ENCODE results near the gene LRRC4C.

DNA sequence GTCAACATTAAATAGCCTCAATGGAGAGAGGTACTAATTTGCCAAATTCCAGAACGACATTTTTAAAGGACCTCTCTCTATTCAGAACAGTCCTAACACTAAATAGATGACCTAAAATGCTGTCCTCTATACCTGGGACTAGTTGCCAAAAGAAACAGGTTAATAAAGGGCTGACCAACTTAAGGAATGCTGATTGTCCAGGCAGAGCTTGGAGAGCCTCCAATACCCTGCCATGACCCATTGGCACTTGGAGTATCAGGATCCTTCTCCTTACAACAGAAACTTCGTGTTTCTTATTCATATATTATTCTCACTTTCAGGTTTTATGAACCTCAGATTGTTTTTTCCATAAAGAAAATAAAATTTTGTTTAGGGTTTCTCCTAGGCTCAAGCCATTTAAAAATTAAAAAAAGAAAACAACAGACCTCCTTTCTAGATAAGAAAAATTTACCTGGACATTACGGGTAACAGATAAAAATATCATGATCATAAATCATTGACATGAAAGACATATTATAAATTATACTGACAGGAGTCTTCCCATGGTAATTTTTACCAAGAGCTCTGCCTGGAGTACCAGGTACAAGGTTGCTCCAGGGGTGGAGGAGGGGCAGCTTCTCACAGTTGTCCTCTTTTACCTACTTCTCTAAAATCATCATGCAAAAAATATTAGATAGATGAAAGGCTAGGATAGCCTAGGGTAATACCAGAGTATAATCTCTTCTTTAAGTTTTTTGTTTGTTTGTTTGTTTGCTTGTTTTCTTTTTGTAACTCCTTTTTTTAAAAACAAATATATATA, 2.0 kb downstream of the LRRC4C start:
- TF ChIP-seq EZH2 (IDR thresholded peaks at IDR 0.05; ENCODE audit: low read depth, unreplicated experiment) = no peak
- TF ChIP-seq, protein P1, sequence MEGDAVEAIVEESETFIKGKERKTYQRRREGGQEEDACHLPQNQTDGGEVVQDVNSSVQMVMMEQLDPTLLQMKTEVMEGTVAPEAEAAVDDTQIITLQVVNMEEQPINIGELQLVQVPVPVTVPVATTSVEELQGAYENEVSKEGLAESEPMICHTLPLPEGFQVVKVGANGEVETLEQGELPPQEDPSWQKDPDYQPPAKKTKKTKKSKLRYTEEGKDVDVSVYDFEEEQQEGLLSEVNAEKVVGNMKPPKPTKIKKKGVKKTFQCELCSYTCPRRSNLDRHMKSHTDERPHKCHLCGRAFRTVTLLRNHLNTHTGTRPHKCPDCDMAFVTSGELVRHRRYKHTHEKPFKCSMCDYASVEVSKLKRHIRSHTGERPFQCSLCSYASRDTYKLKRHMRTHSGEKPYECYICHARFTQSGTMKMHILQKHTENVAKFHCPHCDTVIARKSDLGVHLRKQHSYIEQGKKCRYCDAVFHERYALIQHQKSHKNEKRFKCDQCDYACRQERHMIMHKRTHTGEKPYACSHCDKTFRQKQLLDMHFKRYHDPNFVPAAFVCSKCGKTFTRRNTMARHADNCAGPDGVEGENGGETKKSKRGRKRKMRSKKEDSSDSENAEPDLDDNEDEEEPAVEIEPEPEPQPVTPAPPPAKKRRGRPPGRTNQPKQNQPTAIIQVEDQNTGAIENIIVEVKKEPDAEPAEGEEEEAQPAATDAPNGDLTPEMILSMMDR (conservative IDR thresholded peaks at IDR 0.05; ENCODE audit: low read depth in 2 of 2) = no peak
- TF ChIP-seq, protein P2, sequence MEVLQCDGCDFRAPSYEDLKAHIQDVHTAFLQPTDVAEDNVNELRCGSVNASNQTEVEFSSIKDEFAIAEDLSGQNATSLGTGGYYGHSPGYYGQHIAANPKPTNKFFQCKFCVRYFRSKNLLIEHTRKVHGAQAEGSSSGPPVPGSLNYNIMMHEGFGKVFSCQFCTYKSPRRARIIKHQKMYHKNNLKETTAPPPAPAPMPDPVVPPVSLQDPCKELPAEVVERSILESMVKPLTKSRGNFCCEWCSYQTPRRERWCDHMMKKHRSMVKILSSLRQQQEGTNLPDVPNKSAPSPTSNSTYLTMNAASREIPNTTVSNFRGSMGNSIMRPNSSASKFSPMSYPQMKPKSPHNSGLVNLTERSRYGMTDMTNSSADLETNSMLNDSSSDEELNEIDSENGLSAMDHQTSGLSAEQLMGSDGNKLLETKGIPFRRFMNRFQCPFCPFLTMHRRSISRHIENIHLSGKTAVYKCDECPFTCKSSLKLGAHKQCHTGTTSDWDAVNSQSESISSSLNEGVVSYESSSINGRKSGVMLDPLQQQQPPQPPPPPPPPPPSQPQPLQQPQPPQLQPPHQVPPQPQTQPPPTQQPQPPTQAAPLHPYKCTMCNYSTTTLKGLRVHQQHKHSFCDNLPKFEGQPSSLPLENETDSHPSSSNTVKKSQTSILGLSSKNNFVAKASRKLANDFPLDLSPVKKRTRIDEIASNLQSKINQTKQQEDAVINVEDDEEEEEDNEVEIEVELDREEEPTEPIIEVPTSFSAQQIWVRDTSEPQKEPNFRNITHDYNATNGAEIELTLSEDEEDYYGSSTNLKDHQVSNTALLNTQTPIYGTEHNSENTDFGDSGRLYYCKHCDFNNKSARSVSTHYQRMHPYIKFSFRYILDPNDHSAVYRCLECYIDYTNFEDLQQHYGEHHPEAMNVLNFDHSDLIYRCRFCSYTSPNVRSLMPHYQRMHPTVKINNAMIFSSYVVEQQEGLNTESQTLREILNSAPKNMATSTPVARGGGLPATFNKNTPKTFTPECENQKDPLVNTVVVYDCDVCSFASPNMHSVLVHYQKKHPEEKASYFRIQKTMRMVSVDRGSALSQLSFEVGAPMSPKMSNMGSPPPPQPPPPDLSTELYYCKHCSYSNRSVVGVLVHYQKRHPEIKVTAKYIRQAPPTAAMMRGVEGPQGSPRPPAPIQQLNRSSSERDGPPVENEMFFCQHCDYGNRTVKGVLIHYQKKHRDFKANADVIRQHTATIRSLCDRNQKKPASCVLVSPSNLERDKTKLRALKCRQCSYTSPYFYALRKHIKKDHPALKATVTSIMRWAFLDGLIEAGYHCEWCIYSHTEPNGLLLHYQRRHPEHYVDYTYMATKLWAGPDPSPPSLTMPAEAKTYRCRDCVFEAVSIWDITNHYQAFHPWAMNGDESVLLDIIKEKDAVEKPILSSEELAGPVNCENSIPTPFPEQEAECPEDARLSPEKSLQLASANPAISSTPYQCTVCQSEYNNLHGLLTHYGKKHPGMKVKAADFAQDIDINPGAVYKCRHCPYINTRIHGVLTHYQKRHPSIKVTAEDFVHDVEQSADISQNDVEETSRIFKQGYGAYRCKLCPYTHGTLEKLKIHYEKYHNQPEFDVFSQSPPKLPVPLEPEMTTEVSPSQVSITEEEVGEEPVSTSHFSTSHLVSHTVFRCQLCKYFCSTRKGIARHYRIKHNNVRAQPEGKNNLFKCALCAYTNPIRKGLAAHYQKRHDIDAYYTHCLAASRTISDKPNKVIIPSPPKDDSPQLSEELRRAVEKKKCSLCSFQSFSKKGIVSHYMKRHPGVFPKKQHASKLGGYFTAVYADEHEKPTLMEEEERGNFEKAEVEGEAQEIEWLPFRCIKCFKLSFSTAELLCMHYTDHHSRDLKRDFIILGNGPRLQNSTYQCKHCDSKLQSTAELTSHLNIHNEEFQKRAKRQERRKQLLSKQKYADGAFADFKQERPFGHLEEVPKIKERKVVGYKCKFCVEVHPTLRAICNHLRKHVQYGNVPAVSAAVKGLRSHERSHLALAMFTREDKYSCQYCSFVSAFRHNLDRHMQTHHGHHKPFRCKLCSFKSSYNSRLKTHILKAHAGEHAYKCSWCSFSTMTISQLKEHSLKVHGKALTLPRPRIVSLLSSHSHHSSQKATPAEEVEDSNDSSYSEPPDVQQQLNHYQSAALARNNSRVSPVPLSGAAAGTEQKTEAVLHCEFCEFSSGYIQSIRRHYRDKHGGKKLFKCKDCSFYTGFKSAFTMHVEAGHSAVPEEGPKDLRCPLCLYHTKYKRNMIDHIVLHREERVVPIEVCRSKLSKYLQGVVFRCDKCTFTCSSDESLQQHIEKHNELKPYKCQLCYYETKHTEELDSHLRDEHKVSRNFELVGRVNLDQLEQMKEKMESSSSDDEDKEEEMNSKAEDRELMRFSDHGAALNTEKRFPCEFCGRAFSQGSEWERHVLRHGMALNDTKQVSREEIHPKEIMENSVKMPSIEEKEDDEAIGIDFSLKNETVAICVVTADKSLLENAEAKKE (CRISPR knock-in tag; IDR thresholded peaks at IDR 0.05) = no peak
- no peak for TF ChIP-seq CREB1 (CRISPR knock-in tag; IDR thresholded peaks at IDR 0.05; ENCODE audit: low read depth)
- no peak for TF ChIP-seq POLR2AphosphoS5 (IDR thresholded peaks at IDR 0.05; ENCODE audit: low read depth)

Measured in GM23338 (cell line).